H1 (cell line): ENCODE results near the gene C14orf119. TPM values are rescaled to one million over a fixed set of nuclear protein-coding genes. Genes with fewer than 3 reads are reported as not detected.

ENCODE experiments used
- CTCF ChIA-PET: fragments of 300-600 bp; sonication (Branson Sonifier 250); formaldehyde crosslinking; loops from one replicate; lab custom pipeline; 2021; ENCODE audit not compliant: partially characterized antibody; lab: Charles Lee
- POLR2A ChIA-PET: fragments of 300-600 bp; sonication (Branson Sonifier 250); formaldehyde crosslinking; loops from one replicate; lab custom pipeline; 2021; ENCODE audit warnings: inconsistent platforms; ENCODE audit not compliant: partially characterized antibody; lab: Charles Lee
- DNase-seq, 2 experiments: peaks; one replicate each; pipeline versions ENCODE4 v3.0.0 to v3.0.0-alpha.2; 2010 to 2022; ENCODE audit warnings: low spot score in 2 of 2, low read depth in 1 of 2, mixed read lengths in 1 of 2
- FAIRE-seq: peaks from 2 replicates; lab custom pipeline; 2011; peaks lifted over from hg19 to GRCh38; lab: Jason Lieb, UNC
- H2AFZ ChIP-seq: 2 replicates; pipeline ENCODE4 v1.8.1; 2012; ENCODE audit warnings: low read length, inconsistent platforms
- H2AK5ac ChIP-seq: 2 replicates; pipeline ENCODE4 v1.6.1; 2013; ENCODE audit warnings: low read depth, low read length
- H2BK120ac ChIP-seq: replicated peaks from 2 replicates; pipeline ENCODE3; 2013; ENCODE audit warnings: low read depth, low read length, inconsistent platforms
- H2BK12ac ChIP-seq: 2 replicates; pipeline ENCODE4 v1.6.1; 2013; ENCODE audit warnings: low read depth, low read length
- H2BK15ac ChIP-seq: 2 replicates; pipeline ENCODE4 v1.6.1; 2013; ENCODE audit warnings: low read length
- H2BK20ac ChIP-seq: 2 replicates; pipeline ENCODE4 v1.6.1; 2013; ENCODE audit warnings: low read length
- H2BK5ac ChIP-seq: 2 replicates; pipeline ENCODE4 v1.6.1; 2013; ENCODE audit warnings: low read depth, low read length
- H3K14ac ChIP-seq: 2 replicates; pipeline ENCODE4 v1.6.1; 2013; ENCODE audit warnings: inconsistent platforms; ENCODE audit not compliant: insufficient read length
- H3K18ac ChIP-seq: 2 replicates; pipeline ENCODE4 v1.6.1; 2013; ENCODE audit warnings: low read length; ENCODE audit errors: extremely low read depth
- H3K23ac ChIP-seq: 2 replicates; pipeline ENCODE4 v1.6.1; 2013; ENCODE audit warnings: inconsistent platforms; ENCODE audit not compliant: insufficient read length
- H3K23me2 ChIP-seq: 2 replicates; pipeline ENCODE4 v1.6.1; 2013; ENCODE audit warnings: low read depth, low read length
- H3K27ac ChIP-seq: 2 replicates; pipeline ENCODE4 v1.6.1; 2011; ENCODE audit warnings: low read depth, low read length, inconsistent platforms
- H3K27me3 ChIP-seq, 4 experiments: replicated peaks in 1 of 4; 1 replicate in 1 of 4; 2 replicates in 3 of 4; pipeline versions ENCODE4 v1.6.1 to v1.8.1; 2011 to 2013; ENCODE audit warnings: low read length in 3 of 4, mild to moderate bottlenecking in 3 of 4, inconsistent platforms in 2 of 4, mixed read lengths in 2 of 4, moderate library complexity in 1 of 4; ENCODE audit not compliant: control insufficient read depth in 3 of 4, insufficient read depth in 3 of 4; ENCODE audit errors: extremely low read depth in 1 of 4
- H3K36me3 ChIP-seq, 4 experiments: 2 replicates each; pipeline versions ENCODE4 v1.6.1 to v1.8.1; 2011 to 2013; ENCODE audit warnings: mild to moderate bottlenecking in 4 of 4, low read length in 3 of 4, moderate library complexity in 2 of 4, control low read depth in 1 of 4, inconsistent platforms in 1 of 4; ENCODE audit not compliant: insufficient read depth in 4 of 4, control insufficient read depth in 2 of 4
- H3K4ac ChIP-seq: replicated peaks from 2 replicates; pipeline ENCODE3; 2013; ENCODE audit warnings: low read length, low read depth, mixed read lengths, inconsistent platforms; ENCODE audit not compliant: insufficient read length
- H3K4me1 ChIP-seq, 4 experiments: replicated peaks in 1 of 4; 1 replicate in 1 of 4; 2 replicates in 3 of 4; pipeline versions ENCODE4 v1.6.1 to v1.8.1; 2011 to 2013; ENCODE audit warnings: low read length in 3 of 4, inconsistent platforms in 2 of 4, mixed read lengths in 1 of 4; ENCODE audit not compliant: insufficient read depth in 4 of 4, control insufficient read depth in 3 of 4
- H3K4me2 ChIP-seq, 2 experiments: 2 replicates each; pipeline versions ENCODE4 v1.6.1 to v1.8.1; 2011 to 2013; ENCODE audit warnings: low read depth in 2 of 2, low read length in 2 of 2, control low read depth in 1 of 2, inconsistent platforms in 1 of 2, mild to moderate bottlenecking in 1 of 2; ENCODE audit not compliant: insufficient read depth in 1 of 2
- H3K4me3 ChIP-seq, 4 experiments: fragments of 200-600, 300-600 bp in 1 of 4; sonication (generic), shearing (Covaris generic), sonication (Bioruptor Twin) in 1 of 4; 2 replicates each; pipeline versions ENCODE4 v1.5.1 to v1.8.1; 2011 to 2016; ENCODE audit warnings: low read length in 4 of 4, low read depth in 3 of 4, control low read depth in 2 of 4, inconsistent platforms in 2 of 4, mild to moderate bottlenecking in 2 of 4, mixed read lengths in 1 of 4, moderate library complexity in 1 of 4; ENCODE audit not compliant: insufficient read depth in 2 of 4; ENCODE audit errors: extremely low read depth in 1 of 4
- H3K56ac ChIP-seq: replicated peaks from 2 replicates; pipeline ENCODE3; 2013; ENCODE audit warnings: low read depth, mild to moderate bottlenecking, mixed read lengths, low read length, inconsistent platforms; ENCODE audit not compliant: insufficient read length
- H3K79me1 ChIP-seq: 2 replicates; pipeline ENCODE4 v1.6.1; 2013; ENCODE audit warnings: low read depth, low read length, control low read depth
- H3K79me2 ChIP-seq, 2 experiments: 2 replicates each; pipeline versions ENCODE4 v1.6.1 to v1.8.1; 2012 to 2013; ENCODE audit warnings: low read length in 2 of 2, mild to moderate bottlenecking in 2 of 2, inconsistent platforms in 1 of 2; ENCODE audit not compliant: insufficient read depth in 2 of 2, control insufficient read depth in 1 of 2
- H3K9ac ChIP-seq, 4 experiments: replicated peaks in 1 of 4; 1 replicate in 1 of 4; 2 replicates in 3 of 4; pipeline versions ENCODE4 v1.6.1 to v1.8.1; 2011 to 2013; ENCODE audit warnings: low read depth in 3 of 4, low read length in 3 of 4, control low read depth in 2 of 4, mild to moderate bottlenecking in 2 of 4, moderate library complexity in 2 of 4, inconsistent platforms in 1 of 4; ENCODE audit errors: extremely low read depth in 1 of 4
- H3K9me3 ChIP-seq, 2 experiments: 2 replicates each; pipeline versions ENCODE4 v1.6.1 to v1.8.1; 2012 to 2013; ENCODE audit warnings: mild to moderate bottlenecking in 2 of 2, moderate library complexity in 2 of 2, control low read depth in 1 of 2, inconsistent platforms in 1 of 2, low read depth in 1 of 2, low read length in 1 of 2, mixed read lengths in 1 of 2; ENCODE audit not compliant: insufficient read depth in 2 of 2
- H4K20me1 ChIP-seq, 2 experiments: replicated peaks in 1 of 2; 2 replicates each; pipeline versions ENCODE3 to v1.8.1; 2011 to 2013; ENCODE audit warnings: inconsistent platforms in 2 of 2, low read length in 2 of 2, mild to moderate bottlenecking in 1 of 2; ENCODE audit not compliant: insufficient read depth in 2 of 2, control insufficient read depth in 1 of 2
- H4K5ac ChIP-seq: 2 replicates; pipeline ENCODE4 v1.6.1; 2013; ENCODE audit warnings: low read length, low read depth, mixed read lengths, inconsistent platforms; ENCODE audit not compliant: insufficient read length
- H4K8ac ChIP-seq: 2 replicates; pipeline ENCODE4 v1.8.0; 2013; ENCODE audit warnings: mild to moderate bottlenecking, moderate library complexity, low read length, inconsistent platforms; ENCODE audit not compliant: insufficient read depth; ENCODE audit errors: extremely low read depth
- H4K91ac ChIP-seq: replicated peaks from 2 replicates; pipeline ENCODE3; 2013; ENCODE audit warnings: low read length, mixed read lengths, inconsistent platforms; ENCODE audit not compliant: insufficient read length
- GABPA ChIP-seq: IDR thresholded peaks from 2 replicates; pipeline ENCODE4 v1.6.1; 2011; ENCODE audit warnings: mild to moderate bottlenecking, low read length, moderate library complexity, borderline replicate concordance; ENCODE audit not compliant: insufficient read depth
- SIRT6 ChIP-seq: IDR thresholded peaks from one replicate; pipeline ENCODE4 v1.7.1; 2012; ENCODE audit warnings: low read length, inconsistent platforms
- SP1 ChIP-seq: IDR thresholded peaks from 2 replicates; pipeline ENCODE4 v1.6.1; 2011; ENCODE audit warnings: low read depth, low read length
- WGBS, 2 experiments: shearing (Covaris generic) in 1 of 2; methylation state at CpG; one replicate each; pipeline versions ENCODE4 v1.1.6 to v1.1.7; 2013 to 2015; ENCODE audit warnings: low lambda C conversion rate in 2 of 2, mixed read lengths in 2 of 2, inconsistent platforms in 1 of 2, low coverage in 1 of 2, missing lambda C conversion rate in 1 of 2; ENCODE audit not compliant: insufficient replicate concordance in 2 of 2, insufficient coverage in 1 of 2, insufficient read length in 1 of 2; ENCODE audit errors: extremely low coverage in 1 of 2, missing lambda C conversion rate in 1 of 2; 5-methylcytosine and 5-hydroxymethylcytosine counted together
- polyA plus RNA-seq, 7 experiments: library from polyadenylated mRNA; depleted of rRNA in 3 of 7; stranded (reverse) in 5 of 7; unstranded in 2 of 7; fragments of >200 nt in 5 of 7; fragments of 200-250 nt in 2 of 7; gene quantifications; 1 replicate in 5 of 7; 2 replicates in 1 of 7; 4 replicates in 1 of 7; pipeline versions ENCODE4 v1.2.1 to v1.2.3, GENCODE V29; 2011 to 2013; ENCODE audit warnings: missing spikeins in 2 of 7, mixed read lengths in 2 of 7
- total RNA-seq: library from RNA; stranded (reverse); fragmentation: NEBNext Ultra II Directional; extraction: Animal tissue kit (Norgen Biotek cat#: 25700); gene quantifications from 2 replicates; pipeline ENCODE4 v1.2.1, GENCODE V29; 2021
- TF ChIP-seq, protein P1 (sequence below), 3 experiments: IDR thresholded peaks; 1 replicate in 2 of 3; 2 replicates in 1 of 3; pipeline versions ENCODE4 v1.5.1 to v1.6.1; 2011; ENCODE audit warnings: low read length in 3 of 3, mild to moderate bottlenecking in 3 of 3, inconsistent platforms in 2 of 3, low read depth in 1 of 3, moderate library complexity in 1 of 3; ENCODE audit not compliant: insufficient read depth in 1 of 3; ENCODE audit errors: control extremely low read depth in 1 of 3

The C14orf119 gene
- total and polyA plus RNA-seq, 2 of the 8 experiments (the other 6 are each of a cell fraction or from before 2014, with no cell fraction given), result 78.1 to 94.0 TPM

DNA sequence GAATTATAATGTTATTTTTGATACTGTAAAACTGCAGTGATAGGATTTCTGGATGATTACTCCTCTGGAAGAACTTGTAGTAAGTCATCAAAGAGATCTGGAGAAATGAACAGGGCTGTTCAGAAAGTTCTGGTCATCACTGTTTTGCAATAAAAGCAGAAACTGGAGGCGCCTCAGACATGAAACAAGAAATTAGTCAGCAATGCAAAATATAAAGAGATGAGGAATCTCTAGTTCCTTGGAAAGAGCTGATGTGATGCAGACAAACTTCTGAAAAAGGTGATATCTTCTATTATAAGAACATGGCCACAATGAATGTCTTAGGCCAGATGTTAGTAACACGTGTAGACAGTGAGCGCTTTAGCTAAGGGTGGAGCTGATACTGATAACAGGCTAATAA is 9.8 kb upstream of the C14orf119 start:
- Histone ChIP-seq H4K20me1 (peaks cover 0 to under 1% of the 10 kb centered on the region in 2 experiments), H3K23me2 (no peaks in the 10 kb centered on the region), H4K91ac (no peak overlapping the region), H3K4me2 (no peak overlapping the region), H3K27ac (no peak overlapping the region), H2AK5ac (no peak overlapping the region), H3K18ac (no peak overlapping the region), H2BK20ac (no peak overlapping the region), H2BK120ac (no peak overlapping the region), H3K4me3 (no peak overlapping the region), H3K56ac (no peak overlapping the region), H3K23ac (no peak overlapping the region), H2AFZ (no peak overlapping the region), H3K9me3 (no peaks in the 10 kb centered on the region), H4K8ac (no peak overlapping the region), H3K4me1 (no peaks in the 10 kb centered on the region), H3K9ac (no peak overlapping the region), H3K36me3 (peaks cover 15 to 89% (median 56%) of the 10 kb centered on the region in 4 experiments), H3K27me3 (no peaks in the 10 kb centered on the region), H3K4ac (no peak overlapping the region), H2BK5ac (no peak overlapping the region), H2BK12ac (no peak overlapping the region), H4K5ac (no peak overlapping the region), H3K79me2 (peaks cover 0 to 8% of the 10 kb centered on the region in 2 experiments; a peak in 1 of 4 replicates), H3K79me1 (no peaks in the 10 kb centered on the region), H2BK15ac (no peak overlapping the region), H3K14ac (no peak overlapping the region)
- no peak for FAIRE-seq
- TF ChIP-seq SIRT6 (no peak), SP1 (no peak), GABPA (no peak)
- TF ChIP-seq, protein P1, sequence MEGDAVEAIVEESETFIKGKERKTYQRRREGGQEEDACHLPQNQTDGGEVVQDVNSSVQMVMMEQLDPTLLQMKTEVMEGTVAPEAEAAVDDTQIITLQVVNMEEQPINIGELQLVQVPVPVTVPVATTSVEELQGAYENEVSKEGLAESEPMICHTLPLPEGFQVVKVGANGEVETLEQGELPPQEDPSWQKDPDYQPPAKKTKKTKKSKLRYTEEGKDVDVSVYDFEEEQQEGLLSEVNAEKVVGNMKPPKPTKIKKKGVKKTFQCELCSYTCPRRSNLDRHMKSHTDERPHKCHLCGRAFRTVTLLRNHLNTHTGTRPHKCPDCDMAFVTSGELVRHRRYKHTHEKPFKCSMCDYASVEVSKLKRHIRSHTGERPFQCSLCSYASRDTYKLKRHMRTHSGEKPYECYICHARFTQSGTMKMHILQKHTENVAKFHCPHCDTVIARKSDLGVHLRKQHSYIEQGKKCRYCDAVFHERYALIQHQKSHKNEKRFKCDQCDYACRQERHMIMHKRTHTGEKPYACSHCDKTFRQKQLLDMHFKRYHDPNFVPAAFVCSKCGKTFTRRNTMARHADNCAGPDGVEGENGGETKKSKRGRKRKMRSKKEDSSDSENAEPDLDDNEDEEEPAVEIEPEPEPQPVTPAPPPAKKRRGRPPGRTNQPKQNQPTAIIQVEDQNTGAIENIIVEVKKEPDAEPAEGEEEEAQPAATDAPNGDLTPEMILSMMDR (IDR thresholded peaks at IDR 0.05; ENCODE audit: control extremely low read depth in 1 of 3, insufficient read depth in 1 of 3, low read depth in 1 of 3, low read length in 3 of 3), result no peak
- DNase-seq, result no peak
- 97% methylated on average over 3 of the region's 3 CpGs; no CpG with 5 or more reads in 1 of the 2 experiments for WGBS, 2 experiments
- POLR2A ChIA-PET, result interaction anchor here (0.6 to 5.1 kb wide), 6 partner anchors 9 to 113 kb away, joined by 3 to 24 read pairs (median 4); partner anchors contain the start of genes ACIN1 and C14orf119
- CTCF ChIA-PET, result interaction anchor here (0.8 to 3.8 kb wide), 7 partner anchors 8 to 89 kb away, joined by 3 to 18 read pairs (median 5); no protein-coding TSS in a partner anchor
